OCI-LY1 (cell line): ENCODE results near the gene CCN6.

Experiments used
- H2AFZ ChIP-seq: fragments of 200-600 bp; sonication (generic), shearing (Covaris generic); 2 replicates; pipeline ENCODE4 v1.6.0; 2014; ENCODE audit warnings: antibody characterized with exemption, mild to moderate bottlenecking, low read length
- H3F3A ChIP-seq: fragments of 200-600 bp; sonication (generic), shearing (Covaris generic); 2 replicates; pipeline ENCODE4 v1.6.0; 2014; ENCODE audit warnings: mild to moderate bottlenecking, antibody characterized with exemption, low read length, moderate library complexity; ENCODE audit not compliant: insufficient read depth
- H3K27ac ChIP-seq: fragments of 200-600 bp; sonication (generic); 2 replicates; pipeline ENCODE4 v1.5.1; 2014; ENCODE audit warnings: low read length, mixed run types, mild to moderate bottlenecking, low read depth; ENCODE audit not compliant: poor library complexity, severe bottlenecking
- H3K27me3 ChIP-seq: fragments of 200-600 bp; sonication (generic); 2 replicates; pipeline ENCODE4 v1.6.0; 2014; ENCODE audit warnings: antibody characterized with exemption, mild to moderate bottlenecking, low read length, moderate library complexity; ENCODE audit not compliant: insufficient read depth
- H3K36me3 ChIP-seq: fragments of 200-600 bp; sonication (generic); 2 replicates; pipeline ENCODE4 v1.6.1; 2014; ENCODE audit warnings: mild to moderate bottlenecking, antibody characterized with exemption, low read length, moderate library complexity, mixed read lengths; ENCODE audit not compliant: insufficient read depth
- H3K4me1 ChIP-seq: fragments of 200-600 bp; sonication (generic); 2 replicates; pipeline ENCODE4 v1.5.1; 2014; ENCODE audit warnings: mild to moderate bottlenecking, low read length, moderate library complexity; ENCODE audit not compliant: insufficient read depth, severe bottlenecking
- H3K4me2 ChIP-seq: fragments of 200-600 bp; sonication (generic), shearing (Covaris generic); 2 replicates; pipeline ENCODE4 v1.6.1; 2014; ENCODE audit warnings: low read length
- H3K4me3 ChIP-seq: fragments of 200-600 bp; sonication (generic); 2 replicates; pipeline ENCODE4 v1.5.1; 2014; ENCODE audit warnings: low read length, low read depth, mild to moderate bottlenecking, mixed read lengths; ENCODE audit not compliant: poor library complexity, severe bottlenecking
- H3K79me2 ChIP-seq: fragments of 200-600 bp; shearing (Covaris generic); 2 replicates; pipeline ENCODE4 v1.6.1; 2016; ENCODE audit warnings: mixed run types, low read length, mixed read lengths; ENCODE audit not compliant: insufficient read depth
- H3K9ac ChIP-seq: fragments of 200-600 bp; sonication (generic), shearing (Covaris generic); 2 replicates; pipeline ENCODE4 v1.6.1; 2014; ENCODE audit warnings: mild to moderate bottlenecking, low read length, mixed read lengths
- H3K9me2 ChIP-seq: fragments of 200-600 bp; sonication (generic), shearing (Covaris generic); 2 replicates; pipeline ENCODE4 v1.6.1; 2014; ENCODE audit warnings: low read depth, mild to moderate bottlenecking, low read length, mixed read lengths
- H3K9me3 ChIP-seq: fragments of 200-600 bp; shearing (Covaris generic); 2 replicates; pipeline ENCODE4 v1.6.1; 2014; ENCODE audit warnings: low read length, mixed read lengths
- H4K20me1 ChIP-seq: fragments of 200-600 bp; sonication (generic), shearing (Covaris generic); 2 replicates; pipeline ENCODE4 v1.6.0; 2016; ENCODE audit warnings: mild to moderate bottlenecking, low read length; ENCODE audit not compliant: insufficient read depth
- EZH2 ChIP-seq: fragments of 200-600 bp; sonication (generic), shearing (Covaris generic); IDR thresholded peaks from 2 replicates; pipeline ENCODE4 v1.8.0; 2017; ENCODE audit warnings: borderline replicate concordance, mixed run types, mild to moderate bottlenecking, antibody characterized with exemption, low read length, moderate library complexity, mixed read lengths
- TF ChIP-seq, protein P1 (sequence below): fragments of 200-600 bp; sonication (generic), shearing (Covaris generic); IDR thresholded peaks from 2 replicates; pipeline ENCODE4 v1.5.1; 2017; ENCODE audit warnings: mild to moderate bottlenecking, antibody characterized with exemption, low read length, moderate library complexity, mixed read lengths

The CCN6 gene

DNA sequence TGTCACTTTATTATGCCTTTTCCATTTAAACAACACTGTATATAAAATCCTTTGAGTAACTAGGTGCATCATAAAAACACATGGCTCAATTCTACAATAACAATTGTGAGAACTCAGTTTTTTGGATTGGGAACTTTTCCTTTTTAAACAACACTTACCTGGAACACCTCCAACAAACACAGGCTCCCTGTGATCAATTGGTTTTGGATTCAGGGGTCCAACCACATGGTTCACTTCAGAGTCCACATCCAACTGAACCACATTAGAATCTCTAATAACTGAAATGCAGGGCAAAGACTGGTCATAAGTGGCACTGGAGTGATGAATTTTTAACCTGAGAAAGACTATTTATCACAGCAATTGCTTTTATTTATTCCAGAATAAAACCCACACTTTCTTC, 60.0 kb downstream of the CCN6 start:
- no peak for TF ChIP-seq EZH2
- TF ChIP-seq, protein P1, sequence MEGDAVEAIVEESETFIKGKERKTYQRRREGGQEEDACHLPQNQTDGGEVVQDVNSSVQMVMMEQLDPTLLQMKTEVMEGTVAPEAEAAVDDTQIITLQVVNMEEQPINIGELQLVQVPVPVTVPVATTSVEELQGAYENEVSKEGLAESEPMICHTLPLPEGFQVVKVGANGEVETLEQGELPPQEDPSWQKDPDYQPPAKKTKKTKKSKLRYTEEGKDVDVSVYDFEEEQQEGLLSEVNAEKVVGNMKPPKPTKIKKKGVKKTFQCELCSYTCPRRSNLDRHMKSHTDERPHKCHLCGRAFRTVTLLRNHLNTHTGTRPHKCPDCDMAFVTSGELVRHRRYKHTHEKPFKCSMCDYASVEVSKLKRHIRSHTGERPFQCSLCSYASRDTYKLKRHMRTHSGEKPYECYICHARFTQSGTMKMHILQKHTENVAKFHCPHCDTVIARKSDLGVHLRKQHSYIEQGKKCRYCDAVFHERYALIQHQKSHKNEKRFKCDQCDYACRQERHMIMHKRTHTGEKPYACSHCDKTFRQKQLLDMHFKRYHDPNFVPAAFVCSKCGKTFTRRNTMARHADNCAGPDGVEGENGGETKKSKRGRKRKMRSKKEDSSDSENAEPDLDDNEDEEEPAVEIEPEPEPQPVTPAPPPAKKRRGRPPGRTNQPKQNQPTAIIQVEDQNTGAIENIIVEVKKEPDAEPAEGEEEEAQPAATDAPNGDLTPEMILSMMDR, result no peak
- no peaks in the 10 kb centered on the region for H3K4me1 ChIP-seq
- H3K27me3 ChIP-seq, result no peaks in the 10 kb centered on the region
- no peaks in the 10 kb centered on the region for H3K9me3 ChIP-seq
- no peaks in the 10 kb centered on the region for H3K79me2 ChIP-seq
- H3K27ac ChIP-seq, result no peak overlapping the region
- H2AFZ ChIP-seq, result no peak overlapping the region
- no peak overlapping the region for H3K9ac ChIP-seq
- H4K20me1 ChIP-seq, result no peaks in the 10 kb centered on the region
- H3K4me2 ChIP-seq, result no peak overlapping the region
- H3K36me3 ChIP-seq, result no peaks in the 10 kb centered on the region
- H3K4me3 ChIP-seq, result no peak overlapping the region
- H3F3A ChIP-seq, result no peaks in the 10 kb centered on the region
- H3K9me2 ChIP-seq, result no peaks in the 10 kb centered on the region

DNA sequence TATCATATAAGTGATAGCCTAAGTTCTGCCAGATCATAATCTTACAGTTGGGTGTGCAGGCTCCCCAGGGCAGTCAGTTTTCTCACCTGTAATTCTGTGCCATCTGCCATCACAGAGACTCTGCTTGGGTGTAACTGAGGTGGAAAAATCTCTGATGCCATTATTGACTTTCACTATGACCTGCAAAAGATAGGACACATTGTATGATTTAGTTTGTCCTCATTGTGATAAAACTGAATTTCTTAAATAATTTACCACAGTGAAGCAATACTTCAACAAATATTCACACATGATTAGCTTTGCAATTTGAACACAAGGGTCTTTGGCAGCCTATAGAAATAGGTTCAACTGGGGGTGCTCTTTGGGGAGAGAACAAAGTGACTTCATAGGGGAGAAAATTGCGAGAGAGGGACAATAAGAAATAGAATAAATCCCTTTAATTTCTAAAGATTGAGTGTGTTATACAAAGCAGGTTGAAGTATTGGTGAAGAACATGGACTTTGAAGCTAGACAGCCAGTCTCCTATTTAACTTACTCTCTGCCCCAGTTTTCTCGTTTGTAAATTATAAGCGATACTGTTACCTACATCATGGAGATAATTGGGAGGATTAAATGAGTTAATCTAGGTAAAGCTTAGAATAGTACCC, 60.8 kb downstream of the CCN6 start:
- Histone ChIP-seq H3K36me3 (no peaks in the 10 kb centered on the region), H3K27me3 (no peaks in the 10 kb centered on the region), H3K27ac (no peak overlapping the region), H3K4me2 (no peak overlapping the region), H2AFZ (no peak overlapping the region), H3K9ac (no peak overlapping the region), H3F3A (no peaks in the 10 kb centered on the region), H3K9me2 (no peaks in the 10 kb centered on the region), H4K20me1 (no peaks in the 10 kb centered on the region), H3K4me1 (no peaks in the 10 kb centered on the region), H3K4me3 (no peak overlapping the region), H3K9me3 (no peaks in the 10 kb centered on the region), H3K79me2 (no peaks in the 10 kb centered on the region)
- TF ChIP-seq, protein P1, result no peak
- TF ChIP-seq EZH2, result no peak

DNA sequence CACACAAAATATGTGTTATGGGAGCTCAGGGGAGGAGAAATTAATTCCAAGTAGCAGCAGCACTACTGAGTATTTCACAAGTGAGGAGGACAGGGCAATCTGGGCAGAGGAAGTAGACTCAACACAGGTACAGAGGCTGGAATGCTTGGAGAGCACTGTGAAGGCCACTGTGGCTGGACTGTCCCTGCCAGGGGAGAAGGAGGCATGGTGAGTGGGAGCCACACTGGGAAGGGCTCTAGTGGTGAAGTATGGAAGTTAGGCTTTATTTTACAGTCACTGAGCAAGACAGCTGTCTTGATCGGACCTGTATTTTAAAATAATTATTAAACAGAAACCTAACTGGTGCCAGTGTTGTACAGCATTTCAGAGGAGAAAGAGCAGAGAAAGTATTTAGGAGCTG, 62.3 kb downstream of the CCN6 start:
- Histone ChIP-seq H3K79me2 (no peaks in the 10 kb centered on the region), H3K27me3 (no peaks in the 10 kb centered on the region), H3K9me3 (no peaks in the 10 kb centered on the region), H3K4me1 (no peaks in the 10 kb centered on the region), H3K9me2 (no peaks in the 10 kb centered on the region), H3K27ac (no peak overlapping the region), H3K9ac (no peak overlapping the region), H3F3A (no peaks in the 10 kb centered on the region), H2AFZ (no peak overlapping the region), H4K20me1 (no peaks in the 10 kb centered on the region), H3K4me2 (no peak overlapping the region), H3K36me3 (no peaks in the 10 kb centered on the region), H3K4me3 (no peak overlapping the region)
- TF ChIP-seq EZH2, result no peak
- TF ChIP-seq, protein P1, result no peak
